GM21381 (cell line): ENCODE measurements around the gene GNA12.
"Not testable (repeated sequence)": the region's sequence is repeated elsewhere in the genome, so short reads cannot be mapped to it uniquely, and the experiment has no call there.

Experiments used
- ATAC-seq: cut with Tn5 transposase; IDR thresholded peaks from one replicate; pipeline ENCODE4 v1.9.1; 2021; ENCODE audit warnings: mild to moderate bottlenecking, moderate library complexity; ENCODE audit not compliant: unreplicated experiment

GNA12 gene

DNA sequence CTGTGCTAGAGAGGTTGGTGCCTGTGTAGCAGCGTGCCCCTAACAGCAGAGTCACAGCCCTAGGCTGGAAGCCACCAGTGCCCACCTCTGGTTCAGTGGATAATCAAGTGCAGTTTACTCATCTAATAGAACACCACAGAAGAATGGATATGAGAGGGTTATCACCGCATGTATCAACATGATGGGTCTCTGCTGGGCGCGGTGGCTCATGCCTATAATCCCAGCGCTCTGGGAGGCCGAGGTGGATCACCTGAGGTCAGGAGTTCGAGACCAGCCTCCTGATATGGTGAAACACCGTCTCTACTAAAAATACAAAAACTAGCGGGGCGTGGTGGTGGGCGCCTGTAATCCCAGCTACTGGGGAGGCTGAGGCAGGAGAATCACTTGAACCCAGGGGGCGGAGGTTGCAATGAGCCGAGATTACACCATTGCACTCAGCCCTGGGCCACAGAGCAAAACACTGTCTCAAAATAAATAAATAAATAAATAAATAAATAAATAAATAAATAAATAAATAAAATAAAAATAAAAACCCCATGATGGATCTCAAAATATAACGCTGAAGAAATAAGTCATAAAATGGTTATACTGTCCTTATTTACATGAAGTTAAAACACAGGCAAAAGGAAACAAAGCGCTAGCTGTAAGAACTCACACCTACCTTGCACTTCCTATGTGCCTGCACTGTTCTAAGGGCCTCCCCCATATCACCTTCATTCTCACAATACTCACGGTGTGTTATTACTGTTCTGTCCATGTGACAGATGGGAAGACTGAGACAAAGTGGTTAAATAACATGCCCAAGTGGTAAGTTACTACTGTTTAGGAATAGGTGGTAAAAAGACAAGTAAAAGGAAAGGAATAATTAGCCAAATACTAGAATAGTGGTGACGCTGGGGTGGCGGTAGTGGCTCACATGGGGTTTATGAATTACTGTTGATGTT, 85.2 kb downstream of the GNA12 start:
- peak; percentile 7 for ATAC-seq

GRCh38 chr7:2757904-2758672, 86.0 kb downstream of the GNA12 start:
- peak; percentile 67 for ATAC-seq

GRCh38 chr7:2757361-2757903, 86.7 kb downstream of the GNA12 start:
- no peak for ATAC-seq

DNA sequence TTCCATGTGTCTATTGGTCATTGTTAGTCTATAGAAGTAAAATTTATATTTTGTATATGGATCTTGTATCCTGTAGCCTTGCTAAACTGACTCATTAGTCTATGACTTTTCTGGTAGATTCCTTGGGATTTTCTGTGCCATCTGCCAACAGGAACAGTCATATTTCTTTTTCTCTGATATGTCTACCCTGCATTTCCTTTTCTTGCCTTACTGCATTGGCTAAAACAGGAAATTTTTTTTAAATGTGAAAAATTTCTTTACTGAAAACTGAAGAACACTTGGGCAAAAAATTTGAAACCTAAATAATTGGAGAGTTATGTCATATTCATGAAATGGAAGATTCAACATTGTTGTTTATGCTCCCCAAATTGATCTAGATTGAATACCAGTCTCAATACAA, 88.6 kb downstream of the GNA12 start:
- ATAC-seq = no peak

GRCh38 chr7:2754912-2755311, 89.2 kb downstream of the GNA12 start:
- ATAC-seq = no peak

DNA sequence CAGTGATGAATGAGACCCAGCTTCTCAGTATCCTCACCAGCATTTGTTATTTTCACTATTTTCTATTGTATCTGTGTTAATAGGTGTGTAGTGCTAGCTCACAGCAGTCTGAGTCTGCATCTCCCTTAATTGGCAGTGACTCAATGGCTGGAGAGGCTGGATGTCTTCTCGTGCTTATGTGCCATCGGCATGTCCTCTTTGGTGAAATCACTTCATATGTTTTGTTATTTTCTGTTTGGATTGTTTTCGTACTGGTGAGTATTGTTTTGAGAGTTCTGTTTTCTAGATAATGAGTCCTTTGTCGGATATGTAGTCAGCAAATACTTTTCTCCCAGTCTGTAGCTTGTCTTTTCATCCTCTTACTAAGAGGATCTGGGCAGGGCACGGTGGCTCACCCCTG, 90.0 kb downstream of the GNA12 start:
- no peak for ATAC-seq

DNA sequence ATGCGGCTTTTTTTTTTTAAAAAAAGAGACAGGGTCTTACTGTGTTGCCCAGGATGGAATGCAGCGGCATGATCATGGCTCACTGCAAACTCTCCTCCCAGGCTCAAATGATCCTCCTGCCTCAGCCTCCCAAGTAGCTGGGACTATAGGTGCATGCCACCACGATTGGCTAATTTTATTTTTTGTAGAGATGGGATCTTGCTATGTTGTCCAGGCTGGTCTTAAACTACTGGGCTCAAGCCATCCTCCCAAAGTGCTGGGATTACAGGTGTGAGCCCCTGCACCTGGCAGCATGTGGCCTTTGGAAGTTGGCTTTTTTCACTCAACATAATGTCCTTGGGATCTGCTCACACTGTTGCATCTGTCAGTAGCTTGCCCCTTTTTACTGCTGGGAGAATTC, 91.0 kb downstream of the GNA12 start:
- ATAC-seq = no peak

- no peak for ATAC-seq
These were observed 93.0 kb downstream of the GNA12 start for GRCh38 chr7:2751086-2751485.

DNA sequence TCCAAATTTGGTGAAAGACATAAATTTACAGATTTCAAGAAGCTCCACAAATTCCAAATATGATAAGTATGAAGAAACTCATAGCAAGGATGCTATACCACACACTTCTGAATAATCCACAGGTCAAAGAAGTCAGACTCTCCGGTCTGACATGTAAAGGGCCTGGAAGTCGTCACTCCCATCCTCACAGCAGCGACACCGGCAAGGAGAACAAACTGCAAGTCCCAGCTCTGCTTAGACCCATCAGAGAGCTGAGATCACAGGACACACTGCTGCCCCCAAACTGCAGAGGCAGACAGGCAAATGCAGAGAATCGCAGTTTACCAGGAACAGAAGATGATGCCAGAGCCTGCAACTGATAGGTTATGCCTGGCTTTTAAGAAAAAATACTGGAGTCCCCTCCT, 94.1 kb downstream of the GNA12 start:
- ATAC-seq = no peak

DNA sequence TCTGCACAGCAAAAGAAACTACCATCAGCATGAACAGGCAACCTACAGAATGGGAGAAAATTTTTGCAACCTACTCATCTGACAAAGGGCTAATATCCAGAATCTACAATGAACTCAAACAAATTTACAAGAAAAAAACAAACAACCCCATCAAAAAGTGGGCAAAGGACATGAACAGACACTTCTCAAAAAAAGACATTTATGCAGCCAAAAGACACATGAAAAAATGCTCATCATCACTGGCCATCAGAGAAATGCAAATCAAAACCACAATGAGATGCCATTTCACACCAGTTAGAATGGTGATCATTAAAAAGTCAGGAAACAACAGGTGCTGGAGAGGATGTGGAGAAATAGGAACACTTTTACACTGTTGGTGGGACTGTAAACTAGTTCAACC, 95.4 kb downstream of the GNA12 start:
- not testable (repeated sequence) for ATAC-seq

DNA sequence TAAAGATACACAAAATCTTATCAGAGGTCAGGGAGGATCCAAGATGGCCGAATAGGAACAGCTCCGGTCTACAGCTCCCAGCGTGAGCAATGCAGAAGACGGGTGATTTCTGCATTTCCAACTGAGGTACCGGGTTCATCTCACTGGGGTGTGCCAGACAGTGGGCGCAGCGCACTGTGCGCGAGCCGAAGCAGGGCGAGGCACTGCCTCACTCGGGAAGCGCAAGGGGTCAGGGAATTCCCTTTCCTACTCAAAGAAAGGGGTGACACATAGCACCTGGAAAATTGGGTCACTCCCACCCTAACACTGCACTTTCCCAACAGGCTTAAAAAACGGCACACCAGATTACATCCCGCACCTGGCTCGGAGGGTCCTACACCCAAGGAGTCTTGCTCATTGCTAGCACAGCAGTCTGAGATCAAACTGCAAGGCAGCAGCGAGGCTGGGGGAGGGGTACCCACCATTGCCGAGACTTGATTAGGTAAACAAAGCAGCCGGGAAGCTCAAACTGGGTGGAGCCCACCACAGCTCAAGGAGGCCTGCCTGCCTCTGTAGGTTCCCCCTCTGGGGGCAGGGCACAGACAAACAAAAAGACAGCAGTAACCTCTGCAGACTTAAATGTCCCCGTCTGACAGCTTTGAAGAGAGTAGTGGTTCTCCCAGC, 100.5 kb downstream of the GNA12 start:
- ATAC-seq = not testable (repeated sequence)

DNA sequence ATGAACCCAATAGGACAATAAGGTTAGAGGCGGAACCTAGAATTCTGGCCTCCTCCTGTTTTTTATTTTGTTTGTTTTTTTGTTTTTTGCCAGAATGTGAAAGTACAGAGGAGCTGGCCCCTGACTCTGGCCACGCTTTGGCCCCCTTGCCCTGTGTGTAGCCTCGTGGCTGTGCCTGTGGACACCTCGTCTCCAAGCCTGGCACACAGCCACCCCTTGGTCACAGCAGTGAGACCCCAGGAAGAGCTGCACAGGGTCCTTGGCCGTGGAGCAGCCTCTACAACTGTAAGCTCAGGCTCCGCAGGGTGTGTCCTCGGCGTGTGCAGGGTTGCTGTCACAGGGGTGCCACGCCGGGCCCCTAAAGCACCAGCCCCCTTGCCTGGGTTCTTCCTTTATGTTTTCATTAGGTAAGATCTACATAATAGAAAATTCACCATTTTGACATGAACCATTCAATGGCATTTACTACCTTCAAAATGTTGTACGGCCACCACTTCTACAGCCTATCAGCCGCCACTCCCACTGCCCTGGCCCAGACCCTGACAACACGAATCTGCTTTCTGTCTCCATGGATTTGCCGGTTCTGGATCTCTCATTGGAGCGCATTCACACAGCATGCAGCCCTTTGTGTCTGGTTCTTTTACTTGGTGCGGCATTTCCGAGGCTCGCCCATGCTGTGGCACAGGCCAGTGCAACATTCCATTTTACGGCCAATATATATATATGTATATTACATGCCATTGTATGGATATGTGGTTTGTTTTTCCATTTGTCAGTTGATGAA, 105.2 kb downstream of the GNA12 start:
- ATAC-seq = no peak

GRCh38 chr7:2737771-2738540, 106.2 kb downstream of the GNA12 start:
- no peak for ATAC-seq

- not testable (repeated sequence) for ATAC-seq
These were observed 106.9 kb downstream of the GNA12 start for GRCh38 chr7:2737005-2737743.

DNA sequence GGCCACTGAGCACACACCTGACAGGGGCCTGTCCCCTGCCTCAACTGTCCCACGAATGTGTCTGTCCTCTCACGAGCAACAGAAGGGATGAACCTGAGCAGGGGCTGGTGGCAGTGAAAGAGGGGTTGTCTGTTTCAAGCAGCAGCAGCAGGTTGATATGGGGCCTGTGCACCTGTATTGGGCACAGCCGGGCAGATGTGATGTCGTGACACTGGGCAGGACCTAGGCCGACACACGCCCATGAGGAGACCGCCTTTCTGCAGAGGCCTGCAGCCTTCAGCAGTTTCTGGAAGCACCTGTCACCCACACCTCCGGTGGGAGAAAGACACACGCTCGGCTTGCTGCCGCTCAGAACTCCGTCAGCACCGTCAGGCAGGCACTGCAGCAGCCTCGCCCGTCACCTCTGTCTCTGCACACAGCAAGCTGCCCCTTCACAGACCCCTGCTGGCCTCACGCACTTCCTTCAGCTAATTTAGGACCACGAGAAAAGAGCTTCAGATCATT, 107.6 kb downstream of the GNA12 start:
- no peak for ATAC-seq

- no peak for ATAC-seq
These were observed 108.4 kb downstream of the GNA12 start for GRCh38 chr7:2735744-2736143.

DNA sequence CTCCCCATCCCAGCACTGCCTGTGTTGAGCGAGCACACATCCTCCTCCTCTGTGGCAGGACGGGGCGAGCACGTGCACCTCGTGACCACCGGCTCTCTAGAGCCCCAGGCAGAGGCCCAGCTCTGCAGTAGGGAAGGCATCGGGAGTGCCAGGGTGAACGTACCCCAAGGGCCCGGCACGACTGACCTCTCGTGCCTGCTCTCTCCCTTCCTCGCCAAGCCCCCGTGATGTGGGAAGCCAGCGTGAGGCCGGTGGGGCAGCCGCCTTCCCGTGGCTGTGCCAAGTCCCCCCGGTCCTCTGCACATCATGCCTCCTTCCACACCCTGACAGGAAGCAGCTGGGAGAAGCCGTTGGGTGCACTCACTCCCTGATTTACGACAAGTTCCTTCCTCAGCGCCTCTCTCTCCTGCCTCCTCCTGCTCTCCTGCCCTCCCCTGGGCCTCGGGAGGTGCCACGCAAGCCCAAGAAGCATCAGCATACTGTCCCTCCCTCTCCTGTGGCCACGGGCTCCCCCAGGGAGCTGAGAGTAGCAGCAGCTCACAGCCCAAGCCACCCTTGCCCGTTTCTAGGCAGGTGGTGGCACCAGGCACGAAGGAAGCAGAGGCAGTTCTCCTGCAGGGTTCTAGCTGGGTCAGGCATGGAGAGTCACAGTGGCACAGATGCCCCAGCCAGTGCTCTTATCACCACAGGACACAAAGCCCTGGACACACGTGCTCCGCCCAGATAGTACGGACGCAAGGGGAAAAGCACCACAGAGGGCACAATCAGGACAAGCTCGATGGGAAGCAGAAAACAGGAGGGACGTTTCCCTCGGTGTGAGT, 109.1 kb downstream of the GNA12 start:
- ATAC-seq = no peak
